ENCODE results near the gene ZMYND10.

Gene ZMYND10

GRCh38 chr3:50342813-50343633 is 2.5 kb downstream of the ZMYND10 start:
- DNase-seq: no peak

DNA sequence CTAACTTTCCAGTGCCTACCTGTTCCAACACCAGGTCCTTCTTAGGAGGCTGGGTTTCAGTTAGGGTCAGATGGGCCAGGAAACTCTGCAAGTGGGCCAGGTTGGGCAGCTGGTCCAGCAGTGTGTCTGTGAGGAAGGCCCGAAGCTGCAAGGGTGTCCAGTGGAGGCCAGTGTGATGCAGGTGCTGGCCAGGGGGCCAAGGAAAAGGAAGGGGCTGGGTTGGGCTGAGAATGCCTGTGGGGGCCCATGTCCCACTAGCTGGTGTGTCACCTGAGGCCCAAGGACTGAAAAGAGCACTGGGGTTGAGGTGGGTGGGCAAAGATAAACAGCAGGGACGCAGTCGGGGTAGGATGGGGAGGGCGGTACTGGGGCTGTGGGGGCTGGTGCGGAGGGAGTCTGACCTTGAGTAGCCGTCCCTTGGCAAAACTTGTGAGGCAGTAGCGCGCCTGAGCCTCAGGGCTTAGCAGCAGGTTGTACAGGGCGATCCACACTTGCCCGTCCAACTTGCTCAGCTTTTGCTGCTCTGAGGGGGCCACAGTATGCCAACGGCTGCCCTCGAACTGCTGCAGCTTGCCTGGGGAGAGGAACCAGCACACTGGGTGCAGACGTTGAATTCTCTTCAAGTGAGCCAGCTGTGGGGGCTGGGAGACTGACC is 3.4 kb downstream of the ZMYND10 start:
- DNase-seq: no peak

GRCh38 chr3:50341537-50341936 is 4.0 kb downstream of the ZMYND10 start:
- DNase-seq: no peak

DNA sequence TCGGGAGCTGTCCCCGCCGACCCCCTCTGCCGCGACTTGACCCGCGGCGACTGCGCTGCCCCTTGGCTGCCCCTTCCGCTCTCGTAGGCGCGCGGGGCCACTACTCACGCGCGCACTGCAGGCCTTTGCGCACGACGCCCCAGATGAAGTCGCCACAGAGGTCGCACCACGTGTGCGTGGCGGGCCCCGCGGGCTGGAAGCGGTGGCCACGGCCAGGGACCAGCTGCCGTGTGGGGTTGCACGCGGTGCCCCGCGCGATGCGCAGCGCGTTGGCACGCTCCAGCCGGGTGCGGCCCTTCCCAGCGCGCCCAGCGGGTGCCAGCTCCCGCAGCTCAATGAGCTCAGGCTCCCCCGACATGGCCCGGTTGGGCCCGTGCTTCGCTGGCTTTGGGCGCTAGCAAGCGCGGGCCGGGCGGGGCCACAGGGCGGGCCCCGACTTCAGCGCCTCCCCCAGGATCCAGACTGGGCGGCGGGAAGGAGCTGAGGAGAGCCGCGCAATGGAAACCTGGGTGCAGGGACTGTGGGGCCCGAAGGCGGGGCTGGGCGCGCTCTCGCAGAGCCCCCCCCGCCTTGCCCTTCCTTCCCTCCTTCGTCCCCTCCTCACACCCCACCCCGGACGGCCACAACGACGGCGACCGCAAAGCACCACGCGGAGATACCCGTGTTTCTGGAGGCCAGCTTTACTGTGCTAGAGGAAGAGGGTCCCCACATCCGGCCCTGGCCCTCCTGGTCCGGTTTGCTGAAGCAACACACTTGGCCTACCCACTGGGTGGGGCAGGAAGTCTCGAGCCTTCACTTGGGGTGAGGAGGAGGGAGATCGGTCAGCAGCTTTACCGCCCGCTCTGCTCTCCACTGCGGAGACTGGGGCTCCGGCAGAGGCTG is 4.8 kb downstream of the ZMYND10 start, which contains the start of gene RASSF1:
TSS of gene RASSF1 (minus strand) at position 389 of the 882 bp plus-strand sequence. CDS start at position 358, 31 bp downstream.
- peak; percentile 55 for DNase-seq

DNA sequence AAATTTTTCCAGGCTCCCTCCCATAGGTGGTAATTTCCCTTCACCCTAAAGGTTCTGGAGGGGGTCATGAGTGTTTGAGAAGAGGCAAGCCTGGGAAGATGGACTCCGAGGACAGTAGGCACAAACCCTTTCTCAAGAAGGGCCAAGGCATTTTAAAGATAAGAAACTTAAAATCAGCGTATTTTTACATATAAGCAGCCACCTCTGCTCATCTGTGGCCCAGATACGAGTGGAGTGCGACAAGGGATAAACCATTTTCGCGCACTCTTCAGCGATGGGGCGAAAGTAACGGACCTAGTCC is 5.4 kb downstream of the ZMYND10 start:
- DNase-seq: no peak

- DNase-seq: no peak
Measured at GRCh38 chr3:50339485-50340146, 5.9 kb downstream of the ZMYND10 start.

- no peak for DNase-seq
Measured at GRCh38 chr3:50338965-50339364, 6.6 kb downstream of the ZMYND10 start.

DNA sequence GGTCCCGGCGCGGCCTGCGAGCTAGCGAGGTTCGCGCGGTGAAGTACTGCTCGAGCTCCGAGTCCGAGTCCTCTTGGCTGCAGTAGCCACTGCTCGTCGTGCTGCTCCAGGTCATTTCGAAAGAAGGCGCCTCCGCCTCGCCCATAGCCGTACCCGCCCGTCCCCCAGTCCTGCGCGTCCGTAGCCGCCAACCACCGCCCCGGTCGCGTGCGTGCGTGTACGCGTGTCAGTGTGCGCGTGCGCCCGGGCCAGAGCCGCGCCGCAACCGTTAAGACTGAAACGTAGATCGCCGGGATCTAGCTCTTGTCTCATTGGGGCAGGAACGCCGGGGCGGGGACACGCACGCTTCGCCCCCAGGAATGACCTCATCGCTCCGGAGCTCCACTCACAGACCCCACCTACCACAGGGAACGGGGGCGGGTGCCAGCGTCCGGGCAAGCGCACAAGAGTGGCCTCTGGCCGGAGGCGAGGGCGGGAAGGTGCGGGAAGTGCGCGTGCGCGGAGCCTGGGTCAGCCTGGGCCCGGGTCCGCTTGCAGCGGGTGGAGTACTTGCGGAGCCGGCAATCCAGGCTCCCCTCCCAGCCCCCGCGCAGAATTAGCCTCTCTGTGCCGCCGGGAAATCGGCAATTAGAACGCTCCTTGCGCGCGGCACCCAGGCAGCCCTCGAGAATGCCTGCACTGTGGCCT is 8.2 kb downstream of the ZMYND10 start:
- DNase-seq: peak; percentile 89

DNA sequence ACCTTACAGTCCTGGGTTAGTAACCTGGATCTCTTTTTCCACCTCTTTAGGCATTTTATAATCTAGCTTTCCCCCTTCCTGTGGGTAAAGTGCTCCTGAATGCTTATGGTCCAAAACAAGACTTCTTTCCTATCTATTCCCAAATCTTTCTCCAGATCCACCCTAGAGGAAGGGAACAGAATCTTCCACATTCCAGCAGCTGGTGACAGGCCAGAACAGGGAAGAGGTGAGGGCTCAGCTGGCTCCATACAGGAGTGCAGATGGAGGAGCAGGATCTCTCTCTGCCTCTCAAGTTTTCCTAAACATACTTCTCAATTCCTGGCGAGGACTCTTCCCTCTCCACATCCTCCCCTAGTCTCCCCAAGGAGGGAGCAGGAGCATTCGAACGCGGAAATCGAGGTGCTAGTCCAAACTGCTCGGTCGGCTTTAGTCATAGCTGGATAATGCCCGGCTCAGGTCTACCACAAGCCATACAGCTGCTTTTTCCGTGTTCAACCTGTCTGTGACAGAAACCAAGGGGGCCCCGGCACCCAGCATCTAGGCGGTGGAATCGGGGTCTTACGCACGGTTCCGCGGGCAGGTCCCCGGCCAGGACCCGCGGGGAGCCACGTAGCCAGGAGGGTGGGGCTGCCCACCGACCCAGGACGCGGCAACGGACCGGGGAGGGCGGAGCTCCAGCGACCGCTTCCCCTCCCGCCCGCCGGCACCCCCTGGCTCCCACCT is 8.9 kb downstream of the ZMYND10 start:
- DNase-seq: no peak

DNA sequence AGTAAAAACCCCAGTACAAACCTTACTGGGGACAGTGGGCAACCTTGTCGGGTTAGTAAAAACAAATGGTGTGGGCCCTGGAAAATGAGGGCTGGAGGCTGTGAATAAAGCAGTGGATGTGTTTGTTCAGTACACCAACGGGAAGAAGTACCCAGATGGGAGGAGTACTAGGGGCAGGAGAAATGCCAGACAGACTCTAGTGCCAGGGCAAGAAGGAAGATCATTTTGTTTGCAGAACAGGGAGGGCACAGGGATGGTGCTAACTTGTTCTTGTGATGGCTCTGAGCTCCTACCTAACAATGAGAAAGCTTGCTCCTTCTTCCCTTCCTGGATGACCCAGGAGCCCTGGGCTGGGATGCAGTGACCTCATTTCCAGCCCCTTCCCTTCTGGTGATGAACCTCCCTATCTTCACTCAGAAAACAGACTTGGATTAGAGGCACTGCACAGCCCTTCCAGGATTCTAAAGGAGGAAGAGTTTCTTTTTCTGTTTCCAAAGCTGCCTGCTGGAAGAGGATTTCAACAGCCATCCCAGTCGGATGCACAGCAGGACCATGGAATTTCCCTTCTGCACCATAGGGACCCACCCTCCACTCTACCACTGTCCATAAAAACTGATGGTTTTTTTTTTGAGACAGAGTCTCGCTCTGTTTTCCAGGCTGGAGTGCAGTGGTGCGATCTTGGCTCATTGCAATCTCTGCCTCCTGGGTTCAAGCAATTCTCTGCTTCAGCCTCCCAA is 11.0 kb downstream of the ZMYND10 start:
- DNase-seq: no peak

GRCh38 chr3:50333744-50334328 is 11.7 kb downstream of the ZMYND10 start:
- DNase-seq: no peak

- no peak for DNase-seq
Measured at GRCh38 chr3:50331364-50331907, 14.1 kb downstream of the ZMYND10 start.

- no peak for DNase-seq
Measured at GRCh38 chr3:50330330-50330729, 15.2 kb downstream of the ZMYND10 start.

DNA sequence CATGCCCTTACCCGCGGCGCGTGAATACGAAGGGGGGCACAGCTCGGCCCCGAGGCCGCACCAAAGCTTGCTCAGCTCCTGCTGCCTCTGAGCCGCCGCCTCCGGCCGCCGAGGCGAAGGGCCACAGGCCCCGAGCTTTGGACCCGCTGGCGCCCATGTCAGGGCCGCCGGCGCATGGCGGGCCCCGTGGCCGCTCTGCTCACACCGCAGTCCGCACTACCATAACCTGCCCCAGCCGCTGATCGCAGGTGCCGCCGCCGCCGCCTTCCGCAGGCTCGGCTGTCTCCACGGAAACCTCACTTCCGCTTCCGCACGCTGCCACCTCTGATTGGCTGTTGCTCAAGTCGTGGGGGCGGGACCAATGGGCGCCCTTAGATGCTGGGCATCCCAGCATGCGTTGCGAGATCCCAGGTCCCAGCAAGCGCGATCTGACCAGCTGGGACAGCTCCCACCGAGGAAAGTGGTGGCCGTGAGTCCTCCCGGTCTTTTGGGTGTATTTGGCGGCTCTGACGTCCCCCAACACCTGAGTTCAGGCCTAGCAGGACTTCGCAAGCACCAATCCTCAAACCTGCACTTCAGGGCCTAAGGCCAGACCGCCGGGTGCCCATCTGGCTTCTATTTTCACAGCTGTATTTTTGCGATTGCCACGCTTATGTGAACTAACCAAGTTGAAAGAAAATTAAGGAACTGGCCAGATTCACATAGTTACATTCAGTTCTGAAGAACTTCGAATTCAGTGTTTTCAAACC is 17.4 kb downstream of the ZMYND10 start, which contains the start of gene TUSC2:
TSS of gene TUSC2 (minus strand) at position 281 of the 749 bp plus-strand sequence. CDS start at position 157, 124 bp downstream.
- DNase-seq: peak; percentile 92

GRCh38 chr3:50327129-50327528 is 18.4 kb downstream of the ZMYND10 start:
- DNase-seq: no peak

DNA sequence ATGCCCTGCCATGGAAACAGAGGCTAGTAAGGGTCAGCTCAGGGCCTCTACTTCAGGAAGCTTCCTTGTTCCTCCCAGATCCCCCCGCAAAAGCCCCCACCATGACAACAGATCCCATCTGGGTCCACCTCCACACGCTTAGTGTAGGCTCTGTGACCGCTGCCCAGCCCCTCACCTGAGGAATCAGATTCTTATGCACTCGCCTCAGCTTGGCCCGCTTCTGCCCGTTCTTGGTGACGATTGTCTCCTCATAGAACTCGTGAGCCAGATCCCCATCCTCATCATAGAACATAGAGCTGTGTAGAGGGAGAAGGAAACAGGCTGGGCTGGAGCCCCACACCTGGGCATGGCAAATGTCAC is 19.4 kb downstream of the ZMYND10 start:
- no peak for DNase-seq

DNA sequence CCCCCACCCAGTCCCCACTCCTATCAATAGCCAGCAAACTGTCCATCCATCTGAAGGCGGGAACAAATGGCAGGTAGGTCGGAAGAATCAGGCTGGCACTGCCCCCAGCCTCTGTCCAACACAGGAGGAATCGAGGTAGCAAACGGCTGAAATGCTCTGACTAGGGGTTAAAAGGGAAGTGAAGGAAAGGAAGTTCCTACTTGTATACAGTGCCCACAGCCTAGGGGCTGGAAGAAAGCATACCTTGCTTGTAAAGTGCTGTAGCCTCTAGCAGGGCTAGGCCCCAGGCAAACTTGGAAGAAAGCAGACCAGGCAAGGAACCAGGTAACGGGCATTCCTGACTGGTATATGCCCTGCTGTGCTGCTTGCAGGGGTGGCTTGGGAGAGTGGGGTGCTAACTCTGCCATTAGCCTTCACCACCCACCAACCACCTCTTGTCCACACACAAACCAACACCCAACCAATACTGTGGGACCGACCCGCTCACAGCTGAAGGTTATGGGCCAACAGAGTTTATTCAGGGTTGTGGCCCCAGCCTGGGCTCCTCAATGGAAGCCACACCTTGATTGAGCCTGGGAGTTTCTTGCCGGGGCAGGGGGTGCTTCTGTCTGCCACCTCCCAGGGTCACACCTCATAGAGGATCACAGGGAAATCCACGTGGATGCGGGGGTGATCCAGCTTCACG is 19.9 kb downstream of the ZMYND10 start:
- DNase-seq: no peak

- no peak for DNase-seq
Measured at GRCh38 chr3:50325113-50325480, 20.4 kb downstream of the ZMYND10 start.
